Loucy (cell line): ENCODE measurements around the gene ADCY5.

Experiments
- H2AFZ ChIP-seq: fragments of 200-600 bp; sonication (generic); 2 replicates; pipeline ENCODE4 v1.6.0; 2016; ENCODE audit warnings: antibody characterized with exemption, mild to moderate bottlenecking, low read length, moderate library complexity
- H3F3A ChIP-seq: fragments of 200-600 bp; 2 replicates; pipeline ENCODE4 v1.6.0; 2016; ENCODE audit warnings: antibody characterized with exemption, low read depth, mild to moderate bottlenecking
- H3K27me3 ChIP-seq: fragments of 200-600 bp; sonication (generic); 2 replicates; pipeline ENCODE4 v1.6.1; 2014; ENCODE audit warnings: low read length, mild to moderate bottlenecking; ENCODE audit not compliant: insufficient read depth, poor library complexity, severe bottlenecking
- H3K36me3 ChIP-seq: fragments of 200-600 bp; sonication (generic); 2 replicates; pipeline ENCODE4 v1.6.1; 2016; ENCODE audit warnings: low read length; ENCODE audit not compliant: insufficient read depth
- H3K4me1 ChIP-seq: fragments of 200-600 bp; sonication (generic); 2 replicates; pipeline ENCODE4 v1.5.1; 2014; ENCODE audit warnings: low read length, mild to moderate bottlenecking; ENCODE audit not compliant: insufficient read depth, poor library complexity, severe bottlenecking
- H3K4me2 ChIP-seq: fragments of 200-600 bp; sonication (generic); 2 replicates; pipeline ENCODE4 v1.6.0; 2014; ENCODE audit warnings: antibody characterized with exemption, low read length, low read depth, mild to moderate bottlenecking; ENCODE audit not compliant: poor library complexity, severe bottlenecking
- H3K4me3 ChIP-seq: fragments of 200-600 bp; sonication (generic); 2 replicates; pipeline ENCODE4 v1.5.1; 2014; ENCODE audit warnings: low read length, mild to moderate bottlenecking, mixed read lengths; ENCODE audit not compliant: poor library complexity, severe bottlenecking
- H3K79me2 ChIP-seq: fragments of 200-600 bp; sonication (generic); 2 replicates; pipeline ENCODE4 v1.6.1; 2014; ENCODE audit warnings: low read length; ENCODE audit not compliant: insufficient read depth
- H3K9ac ChIP-seq: fragments of 200-600 bp; sonication (generic); 2 replicates; pipeline ENCODE4 v1.6.0; 2014; ENCODE audit warnings: mild to moderate bottlenecking, low read depth, low read length, moderate library complexity; ENCODE audit not compliant: poor library complexity, severe bottlenecking
- H3K9me2 ChIP-seq: fragments of 200-600 bp; sonication (generic); replicated peaks from 2 replicates; pipeline ENCODE4 v1.6.1; 2016; ENCODE audit warnings: low read depth, low read length, mixed read lengths
- H3K9me3 ChIP-seq: fragments of 200-600 bp; sonication (generic); 2 replicates; pipeline ENCODE4 v1.6.1; 2014; ENCODE audit warnings: mild to moderate bottlenecking, antibody characterized with exemption, low read length, low read depth; ENCODE audit not compliant: insufficient read depth
- H4K20me1 ChIP-seq: fragments of 200-600 bp; sonication (generic); 2 replicates; pipeline ENCODE4 v1.6.0; 2014; ENCODE audit warnings: antibody characterized with exemption, low read length, mild to moderate bottlenecking; ENCODE audit not compliant: insufficient read depth, poor library complexity, severe bottlenecking
- CTCF ChIP-seq: fragments of 200-600 bp; sonication (generic); conservative IDR thresholded peaks from 2 replicates; pipeline ENCODE4 v1.5.1; 2014; ENCODE audit warnings: mild to moderate bottlenecking, antibody characterized with exemption, low read length
- EZH2phosphoT487 ChIP-seq: fragments of 200-600 bp; IDR thresholded peaks from 2 replicates; pipeline ENCODE4 v1.6.1; 2018; ENCODE audit warnings: antibody characterized with exemption, mild to moderate bottlenecking, moderate library complexity, borderline replicate concordance

The ADCY5 gene

DNA sequence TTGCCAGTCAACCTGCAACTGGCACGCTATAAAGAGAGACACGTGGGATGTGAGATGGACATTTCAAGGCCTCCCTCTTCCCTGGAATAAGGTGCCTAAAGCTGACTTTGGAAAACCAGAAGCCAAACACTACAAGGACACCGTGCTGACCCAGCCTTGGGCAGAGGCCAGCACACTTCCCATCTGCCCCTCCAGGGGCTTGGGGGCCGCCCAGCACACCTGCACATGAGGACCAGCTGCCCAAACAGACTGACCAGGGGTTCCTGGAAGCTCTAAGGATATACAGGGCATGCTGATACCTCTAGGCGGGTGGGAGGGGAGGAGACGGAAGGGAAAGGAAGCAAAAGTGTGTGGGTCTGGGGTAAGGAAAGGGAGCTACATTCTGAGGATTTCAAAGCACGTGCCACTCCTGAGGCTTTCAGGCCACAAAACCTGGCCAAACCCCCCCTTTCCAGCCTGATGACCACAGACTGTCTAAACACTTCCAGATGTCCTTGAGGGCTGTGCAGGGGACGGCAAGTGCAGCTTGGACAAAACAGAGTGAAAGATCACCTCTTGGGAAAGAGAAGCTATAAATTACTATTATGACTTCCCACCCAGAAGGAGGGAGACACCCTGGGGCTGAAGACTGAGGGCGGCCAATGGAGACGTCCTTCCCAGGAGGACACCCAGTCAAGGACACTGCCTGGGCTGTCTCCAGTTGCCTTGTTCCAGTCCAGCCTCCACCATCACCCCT is 57.9 kb downstream of the ADCY5 start:
- no peak for TF ChIP-seq EZH2phosphoT487
- no peak for TF ChIP-seq CTCF
- H3K4me3 ChIP-seq: no peak overlapping the region
- H3K4me1 ChIP-seq: no peaks in the 10 kb centered on the region
- no peak overlapping the region for H3K9ac ChIP-seq
- H3K9me3 ChIP-seq: no peaks in the 10 kb centered on the region
- no peak overlapping the region for H3K4me2 ChIP-seq
- no peaks in the 10 kb centered on the region for H4K20me1 ChIP-seq
- H3K36me3 ChIP-seq: no peaks in the 10 kb centered on the region
- no peak overlapping the region for H2AFZ ChIP-seq
- no peaks in the 10 kb centered on the region for H3K79me2 ChIP-seq
- no peaks in the 10 kb centered on the region for H3F3A ChIP-seq
- no peaks in the 10 kb centered on the region for H3K9me2 ChIP-seq
- H3K27me3 ChIP-seq: no peaks in the 10 kb centered on the region

- no peak overlapping the region for H3K4me3 ChIP-seq
- no peak overlapping the region for H3K9ac ChIP-seq
- H4K20me1 ChIP-seq: no peaks in the 10 kb centered on the region
- H3K79me2 ChIP-seq: no peaks in the 10 kb centered on the region
- no peaks in the 10 kb centered on the region for H3K36me3 ChIP-seq
- no peak overlapping the region for H3K4me2 ChIP-seq
- TF ChIP-seq CTCF: no peak
- no peaks in the 10 kb centered on the region for H3K9me3 ChIP-seq
- no peak overlapping the region for H2AFZ ChIP-seq
- no peaks in the 10 kb centered on the region for H3K27me3 ChIP-seq
- H3K4me1 ChIP-seq: no peaks in the 10 kb centered on the region
- H3K9me2 ChIP-seq: no peaks in the 10 kb centered on the region
- H3F3A ChIP-seq: no peaks in the 10 kb centered on the region
Measured at GRCh38 chr3:123389628-123389918, 59.3 kb downstream of the ADCY5 start.

GRCh38 chr3:123388811-123389627 is 59.9 kb downstream of the ADCY5 start:
- no peaks in the 10 kb centered on the region for H3K9me3 ChIP-seq
- H3K4me3 ChIP-seq: no peak overlapping the region
- no peaks in the 10 kb centered on the region for H3K4me1 ChIP-seq
- H3K36me3 ChIP-seq: no peaks in the 10 kb centered on the region
- no peaks in the 10 kb centered on the region for H3K27me3 ChIP-seq
- TF ChIP-seq EZH2phosphoT487 (no peak), CTCF (no peak)
- no peaks in the 10 kb centered on the region for H3K9me2 ChIP-seq
- no peaks in the 10 kb centered on the region for H3K79me2 ChIP-seq
- H3K4me2 ChIP-seq: no peak overlapping the region
- no peaks in the 10 kb centered on the region for H3F3A ChIP-seq
- H3K9ac ChIP-seq: no peak overlapping the region
- H4K20me1 ChIP-seq: no peaks in the 10 kb centered on the region
- no peak overlapping the region for H2AFZ ChIP-seq
